K562 (cell line): ENCODE data around the gene ENDOU. TPM values are rescaled to one million over a fixed set of nuclear protein-coding genes. Genes with fewer than 3 reads are reported as not detected.

ENCODE experiments used
- ATAC-seq: fragments of 200-7000 bp; cut with Tn5 transposase; 3 replicates; pipeline ENCODE4 v1.9.1; 2020; ENCODE audit warnings: moderate library complexity
- BruUV-seq: library from RNA; stranded (reverse); fragments of 400-500 nt; replicated peaks from 2 replicates; lab custom pipeline; 2021; lab: Mats Ljungman, UMichigan
- CTCF ChIA-PET: fragments of 300-600 bp; formaldehyde crosslinking; extraction: SDS; loops from one replicate; lab custom pipeline; 2021; ENCODE audit warnings: low intra/inter-chr PET ratio; lab: Yijun Ruan, JAX
- POLR2A ChIA-PET: fragments of 300-600, 350-650 bp; sonication (Branson Sonifier 250); formaldehyde crosslinking; extraction: SDS; loops from one replicate; lab custom pipeline; 2021; ENCODE audit warnings: antibody characterized with exemption, inconsistent platforms; lab: Yijun Ruan, JAX
- DNase-seq, 4 experiments: peaks; one replicate each; pipeline versions ENCODE4 v3.0.0 to v3.0.0-alpha.2; 2011 to 2018; ENCODE audit warnings: low spot score in 3 of 4, mixed read lengths in 3 of 4; ENCODE audit errors: extremely low read depth in 1 of 4
- FAIRE-seq: peaks from 2 replicates; lab custom pipeline; 2011; peaks lifted over from hg19 to GRCh38; lab: Jason Lieb, UNC
- H2AFZ ChIP-seq: 2 replicates; pipeline ENCODE4 v1.6.0; 2011; ENCODE audit warnings: low read depth, low read length, control low read depth, inconsistent platforms
- H3K27ac ChIP-seq: fragments of 200-600 bp; 3 replicates; pipeline ENCODE4 v1.8.0; 2011; ENCODE audit warnings: low read depth, mild to moderate bottlenecking, control low read depth, inconsistent platforms, low read length, moderate library complexity, mixed read lengths; ENCODE audit errors: extremely low read depth
- H3K27me3 ChIP-seq, 2 experiments: fragments of 300-600 bp in 1 of 2; 2 replicates in 1 of 2; 3 replicates in 1 of 2; pipeline versions ENCODE4 v1.6.0 to v1.8.0; 2011; ENCODE audit warnings: inconsistent platforms in 2 of 2, low read length in 2 of 2, mild to moderate bottlenecking in 1 of 2, mixed read lengths in 1 of 2, moderate library complexity in 1 of 2; ENCODE audit not compliant: control insufficient read depth in 2 of 2, insufficient read depth in 2 of 2
- H3K36me3 ChIP-seq: fragments of 300-600 bp; 3 replicates; pipeline ENCODE4 v1.8.0; 2011; ENCODE audit warnings: mild to moderate bottlenecking, low read length, inconsistent platforms; ENCODE audit not compliant: control insufficient read depth, insufficient read depth
- H3K4me1 ChIP-seq, 2 experiments: fragments of 200-600 bp in 1 of 2; replicated peaks in 1 of 2; 2 replicates in 1 of 2; 3 replicates in 1 of 2; pipeline versions ENCODE4 v1.5.1 to v1.8.0; 2011; ENCODE audit warnings: inconsistent platforms in 2 of 2, low read length in 2 of 2, mild to moderate bottlenecking in 1 of 2, mixed read lengths in 1 of 2, moderate library complexity in 1 of 2; ENCODE audit not compliant: control insufficient read depth in 2 of 2, insufficient read depth in 2 of 2
- H3K4me2 ChIP-seq: 2 replicates; pipeline ENCODE4 v1.6.1; 2011; ENCODE audit warnings: low read length, control low read depth, inconsistent platforms, mixed read lengths; ENCODE audit not compliant: insufficient read depth
- H3K4me3 ChIP-seq: fragments of 200-600 bp; sonication (generic), shearing (Covaris generic); 2 replicates; pipeline ENCODE4 v1.5.1; 2016; ENCODE audit warnings: control low read depth, inconsistent platforms
- H3K79me2 ChIP-seq: fragments of 200-600 bp; 3 replicates; pipeline ENCODE4 v1.8.0; 2011; ENCODE audit warnings: low read length, inconsistent platforms; ENCODE audit not compliant: control insufficient read depth, insufficient read depth
- H3K9ac ChIP-seq, 2 experiments: 2 replicates each; pipeline versions ENCODE4 v1.6.0 to v1.6.1; 2011; ENCODE audit warnings: low read depth in 2 of 2, low read length in 2 of 2, control low read depth in 1 of 2, inconsistent platforms in 1 of 2, mild to moderate bottlenecking in 1 of 2, mixed read lengths in 1 of 2; ENCODE audit not compliant: insufficient read depth in 1 of 2
- H3K9me1 ChIP-seq: one replicate; pipeline ENCODE4 v1.6.0; 2011; ENCODE audit warnings: inconsistent platforms, mild to moderate bottlenecking, low read length, moderate library complexity; ENCODE audit not compliant: control insufficient read depth, insufficient read depth
- H3K9me3 ChIP-seq: replicated peaks from 2 replicates; pipeline ENCODE4 v1.5.1; 2011; ENCODE audit warnings: low read depth, low read length, inconsistent platforms; ENCODE audit not compliant: control insufficient read depth, insufficient read depth
- H4K20me1 ChIP-seq: replicated peaks from 2 replicates; pipeline ENCODE4 v1.6.1; 2011; ENCODE audit warnings: low read length, inconsistent platforms, mixed read lengths; ENCODE audit not compliant: control insufficient read depth, insufficient read depth
- BRF1 ChIP-seq: IDR thresholded peaks from 3 replicates; pipeline ENCODE4 v1.6.1; 2011; ENCODE audit warnings: borderline replicate concordance, mild to moderate bottlenecking; ENCODE audit not compliant: insufficient read length; ENCODE audit errors: extremely low read depth
- CBFA2T2 ChIP-seq: fragments of 450-650 bp; conservative IDR thresholded peaks from 2 replicates; pipeline ENCODE4 v1.6.1; 2017; ENCODE audit warnings: mild to moderate bottlenecking
- CBFA2T3 ChIP-seq: fragments of 450-650 bp; IDR thresholded peaks from 2 replicates; pipeline ENCODE4 v1.6.1; 2017
- ESRRA ChIP-seq: fragments of 450-650 bp; IDR thresholded peaks from 2 replicates; pipeline ENCODE4 v1.6.1; 2014; ENCODE audit warnings: low read depth, mild to moderate bottlenecking, moderate library complexity, borderline replicate concordance
- HNRNPLL ChIP-seq: fragments of 200-400 bp; formaldehyde crosslinking; IDR thresholded peaks from 2 replicates; pipeline ENCODE4 v1.6.1; 2017; ENCODE audit warnings: low read length, low read depth, mild to moderate bottlenecking; ENCODE audit not compliant: poor library complexity, severe bottlenecking
- IRF2 ChIP-seq: sonication (generic); formaldehyde crosslinking; IDR thresholded peaks from 2 replicates; pipeline ENCODE4 v1.8.1; 2022; ENCODE audit warnings: mild to moderate bottlenecking, missing genetic modification reagents
- MAFG ChIP-seq: fragments of 450-650 bp; conservative IDR thresholded peaks from 2 replicates; pipeline ENCODE4 v1.6.1; 2016; ENCODE audit warnings: missing genetic modification characterization, missing compliant biosample characterization
- MTA1 ChIP-seq: fragments of 450-650 bp; IDR thresholded peaks from 2 replicates; pipeline ENCODE4 v1.6.1; 2017; ENCODE audit warnings: borderline replicate concordance
- MTA3 ChIP-seq: fragments of 450-650 bp; formaldehyde crosslinking; IDR thresholded peaks from 2 replicates; pipeline ENCODE4 v1.6.1; 2017; ENCODE audit warnings: mild to moderate bottlenecking, borderline replicate concordance
- NR1H2 ChIP-seq: sonication (generic); formaldehyde crosslinking; IDR thresholded peaks from 2 replicates; pipeline ENCODE4 v1.4.0; 2020; ENCODE audit warnings: mild to moderate bottlenecking, missing genetic modification reagents
- PURB ChIP-seq: sonication (generic); formaldehyde crosslinking; IDR thresholded peaks from 2 replicates; pipeline ENCODE4 v1.9.0; 2021; ENCODE audit warnings: low read depth, mild to moderate bottlenecking, missing genetic modification reagents
- RNF2 ChIP-seq: sonication (generic); IDR thresholded peaks from 2 replicates; pipeline ENCODE4 v1.6.1; 2016
- YY1 ChIP-seq, 3 experiments: IDR thresholded peaks; 2 replicates each; pipeline ENCODE4 v1.6.1; 2011; ENCODE audit warnings: low read length in 2 of 3, mild to moderate bottlenecking in 2 of 3, moderate library complexity in 2 of 3, borderline replicate concordance in 1 of 3, control low read depth in 1 of 3, low read depth in 1 of 3; ENCODE audit not compliant: insufficient read depth in 3 of 3, insufficient replicate concordance in 2 of 3, control insufficient read depth in 1 of 3, insufficient read length in 1 of 3; ENCODE audit errors: extremely low read depth in 1 of 3
- ZNF239 ChIP-seq: fragments of 250-450 bp; sonication (Bioruptor Pico); IDR thresholded peaks from 2 replicates; pipeline ENCODE4 v1.4.0; 2020; ENCODE audit warnings: mild to moderate bottlenecking
- WGBS: fragments of 100-300 bp; shearing (Covaris generic); methylation state at CpG from one replicate; pipeline ENCODE4 v1.1.6; 2016; ENCODE audit warnings: low coverage, mixed read lengths; ENCODE audit not compliant: insufficient coverage; ENCODE audit errors: missing lambda C conversion rate; 5-methylcytosine and 5-hydroxymethylcytosine counted together
- in situ Hi-C: fragments of 300-500 bp; cut with MboI; formaldehyde crosslinking; loops from 4 replicates; pipeline ENCODE4 v1.15.0; 2018; ENCODE audit warnings: inconsistent platforms, mixed read lengths
- intact Hi-C: fragments of 100-400 bp; cut with micrococcal nuclease; formaldehyde crosslinking; loops from 2 replicates; pipeline ENCODE4 v1.14.2; 2022
- polyA plus RNA-seq, 8 experiments: library from polyadenylated mRNA; depleted of rRNA in 4 of 8; stranded (reverse) in 5 of 8; unstranded in 3 of 8; fragments of >200 nt; fragmentation: Nextera tagmentation in 2 of 8; fragmentation: Illumina TruSeq in 1 of 8; extraction: Ambion mirVana in 2 of 8; extraction: Trizol in 1 of 8; gene quantifications; 2 replicates each; pipeline versions ENCODE4 v1.2.1 to v1.2.3, GENCODE V29; 2011 to 2014; ENCODE audit warnings: inconsistent platforms in 1 of 8, missing spikeins in 1 of 8
- total RNA-seq, 7 experiments: library from RNA; depleted of rRNA in 6 of 7; stranded (reverse); fragments of >200 nt in 6 of 7; fragmentation: Illumina TruSeq in 2 of 7; extraction: Trizol in 2 of 7; gene quantifications; 2 replicates each; pipeline versions ENCODE4 v1.2.1 to v1.2.3, GENCODE V29; 2011 to 2021; ENCODE audit warnings: low replicate concordance in 1 of 7

Gene ENDOU
- total and polyA plus RNA-seq, 9 of the 15 experiments (the other 6 are each of a cell fraction or from before 2014, with no cell fraction given) = 0.03 TPM; not detected in 8

GRCh38 chr12:47707355-47707754, 17.9 kb downstream of the ENDOU start:
- DNase-seq = no peak

GRCh38 chr12:47705566-47706425, 19.5 kb downstream of the ENDOU start, which contains the start of gene RPAP3:
TSS of gene RPAP3 (minus strand) at chr12:47706030. CDS start at chr12:47702840, 3,190 bp downstream.
- POLR2A ChIA-PET = interaction anchor here (0.5 to 1.9 kb wide), 14 partner anchors 9 to 849 kb away, joined by 3 to 7 read pairs (median 4); partner anchors contain the start of genes ENDOU and RAPGEF3
- Histone ChIP-seq H3K4me3 (peak within 1 kb of the TSS; percentile 83), H3K9me3 (no peaks in the 10 kb centered on the region), H4K20me1 (no peaks in the 10 kb centered on the region), H3K4me1 (peaks cover 9 to 36% of the 10 kb centered on the region in 2 experiments), H3K9me1 (no peaks in the 10 kb centered on the region), H2AFZ (peak within 1 kb of the TSS; percentile 80), H3K36me3 (peaks cover 27% of the 10 kb centered on the region), H3K79me2 (peaks cover 68% of the 10 kb centered on the region), H3K9ac (peak within 1 kb of the TSS; percentile 95 to 98), H3K4me2 (peak within 1 kb of the TSS; percentile 83), H3K27me3 (no peaks in the 10 kb centered on the region), H3K27ac (peak within 1 kb of the TSS; percentile 93)
- WGBS = 0% methylated on average over 38 of the region's 66 CpGs
- BruUV-seq = TSS peak; percentile 69
- ATAC-seq = peak; percentile 95
- CTCF ChIA-PET = interaction anchor here (1.4 kb wide), 1 partner anchor 68 kb away, joined by 4 read pairs; no protein-coding TSS in a partner anchor
- peak; percentile 95 for FAIRE-seq
- intact Hi-C loops = no loop called here
- peak; percentile 95 to 98 (median 96) for DNase-seq
- in situ Hi-C loops = no loop called here
- no peak for TF ChIP-seq RNF2
- no peak for TF ChIP-seq IRF2
- TF ChIP-seq BRF1 = no peak
- TF ChIP-seq CBFA2T2 = no peak
- peak; percentile 94 for TF ChIP-seq MAFG (tag)
- TF ChIP-seq MTA1 = peak; percentile 66; the same call in 1 of the 2 replicates
- no peak for TF ChIP-seq NR1H2
- peak; percentile 57 for TF ChIP-seq CBFA2T3
- no peak; the same call in 1 of the 2 replicates for TF ChIP-seq ESRRA
- no peak for TF ChIP-seq HNRNPLL
- peak; percentile 92 for TF ChIP-seq MTA3
- no peak for TF ChIP-seq PURB (CRISPR knock-in tag)
- TF ChIP-seq ZNF239 (CRISPR knock-in tag) = no peak

More at GRCh38 chr12:47707355-47707754, 17.9 kb downstream of the ENDOU start:
- FAIRE-seq (peak; percentile 11), ATAC-seq (no peak)
- no TSS peak for BruUV-seq
- H3K27ac ChIP-seq = peak overlapping the region; percentile 93; the same call in 2 of the 3 replicates
- intact Hi-C loops = no loop called here
- no peaks in the 10 kb centered on the region for H3K27me3 ChIP-seq
- no peaks in the 10 kb centered on the region for H4K20me1 ChIP-seq
- peaks cover 57% of the 10 kb centered on the region for H3K79me2 ChIP-seq
- H3K9me1 ChIP-seq = no peaks in the 10 kb centered on the region
- POLR2A ChIA-PET = interaction anchor here (0.6 to 1.9 kb wide), 15 partner anchors 8 to 128 kb away, joined by 3 to 7 read pairs (median 4); no protein-coding TSS in a partner anchor
- H3K9me3 ChIP-seq = no peaks in the 10 kb centered on the region
- peak overlapping the region; percentile 53 for H3K4me2 ChIP-seq
- peaks cover 9 to 36% of the 10 kb centered on the region in 2 experiments for H3K4me1 ChIP-seq
- peaks cover 16% of the 10 kb centered on the region; the same call in 1 of the 3 replicates for H3K36me3 ChIP-seq
- CTCF ChIA-PET = interaction anchor here (0.6 kb wide), 1 partner anchor 482 kb away, joined by 3 read pairs; no protein-coding TSS in a partner anchor
- peak in 1 of 3 experiments; percentile 26 for TF ChIP-seq YY1 (IDR thresholded peaks at IDR 0.05; ENCODE audit: borderline replicate concordance in 1 of 3, control insufficient read depth in 1 of 3, extremely low read depth in 1 of 3, insufficient read depth in 3 of 3, insufficient read length in 1 of 3, insufficient replicate concordance in 2 of 3, low read depth in 1 of 3, low read length in 2 of 3)
- no peak for TF ChIP-seq MTA1
- peak overlapping the region; percentile 64 to 98; a peak in 3 of 4 replicates for H3K9ac ChIP-seq
- peak overlapping the region; percentile 83; the same call in 1 of the 2 replicates for H3K4me3 ChIP-seq
- in situ Hi-C loops = no loop called here
- no peak overlapping the region for H2AFZ ChIP-seq
